Measurements from ENCODE around the gene PAX8.

The PAX8 gene

DNA sequence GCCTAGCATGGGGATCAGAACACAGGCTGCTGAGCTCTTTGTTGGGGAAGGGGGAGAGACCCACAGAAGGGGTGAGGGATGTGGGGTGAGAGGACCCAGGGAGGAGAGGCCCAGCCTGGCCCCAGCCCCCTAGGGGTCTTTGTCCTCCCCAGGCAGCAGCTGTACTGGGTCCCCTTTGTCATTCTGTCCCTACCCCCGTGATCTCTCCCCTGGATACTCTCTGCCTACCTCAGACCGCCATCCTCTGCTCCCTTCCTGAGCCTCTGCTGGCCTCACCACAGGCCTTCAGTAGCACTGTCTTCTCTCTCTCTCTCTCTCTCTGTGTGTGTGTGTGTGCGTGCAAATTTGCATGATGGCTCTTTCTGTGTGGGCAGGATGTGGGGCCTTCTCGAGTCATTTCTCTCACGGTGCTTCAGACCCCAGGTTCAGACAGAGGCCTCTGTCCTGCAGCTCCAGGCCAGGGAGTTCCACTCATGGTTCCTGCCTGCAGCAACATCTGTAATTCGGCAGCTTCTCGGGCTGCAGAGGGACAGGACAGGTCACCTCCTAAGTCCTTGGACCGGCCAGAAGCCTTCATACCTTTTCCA is 103.6 kb downstream of the PAX8 start:
- H3K4me1 Mint-ChIP-seq: peaks cover 72% of the 10 kb centered on the region
- peaks cover 34% of the 10 kb centered on the region for H3K36me3 Mint-ChIP-seq
- peak overlapping the region; percentile 76 for H3K27ac Mint-ChIP-seq
- peak; percentile 87 for ATAC-seq
- peaks cover 4% of the 10 kb centered on the region for H3K9me3 Mint-ChIP-seq
- H3K27me3 Mint-ChIP-seq: no peaks in the 10 kb centered on the region
- peak overlapping the region; percentile 81 for H3K4me3 Mint-ChIP-seq

DNA sequence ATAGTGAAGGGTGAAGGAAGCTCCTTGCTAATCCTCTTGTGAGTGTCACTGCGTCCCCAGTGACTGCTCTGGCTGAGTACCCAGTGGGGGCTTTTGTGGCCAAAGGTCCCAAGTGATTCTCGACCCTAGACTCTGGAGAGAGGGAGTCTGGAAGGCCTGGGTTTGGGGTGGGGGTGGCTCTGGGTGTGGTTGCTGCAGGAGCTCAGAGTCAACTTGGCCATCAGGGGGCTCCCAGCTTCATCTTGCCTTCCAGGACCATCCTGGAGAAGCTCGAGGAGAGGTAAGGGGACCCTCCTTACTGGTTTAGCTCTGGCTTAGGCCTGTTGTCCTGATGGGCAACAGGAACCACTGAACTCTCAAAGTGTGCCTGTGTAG is 104.4 kb downstream of the PAX8 start:
- H3K36me3 Mint-ChIP-seq: peaks cover 31% of the 10 kb centered on the region
- peaks cover 72% of the 10 kb centered on the region for H3K4me1 Mint-ChIP-seq
- peak overlapping the region; percentile 81 for H3K4me3 Mint-ChIP-seq
- ATAC-seq: peak; percentile 1
- H3K9me3 Mint-ChIP-seq: peaks cover 4% of the 10 kb centered on the region
- peak overlapping the region; percentile 76 for H3K27ac Mint-ChIP-seq
- no peaks in the 10 kb centered on the region for H3K27me3 Mint-ChIP-seq

DNA sequence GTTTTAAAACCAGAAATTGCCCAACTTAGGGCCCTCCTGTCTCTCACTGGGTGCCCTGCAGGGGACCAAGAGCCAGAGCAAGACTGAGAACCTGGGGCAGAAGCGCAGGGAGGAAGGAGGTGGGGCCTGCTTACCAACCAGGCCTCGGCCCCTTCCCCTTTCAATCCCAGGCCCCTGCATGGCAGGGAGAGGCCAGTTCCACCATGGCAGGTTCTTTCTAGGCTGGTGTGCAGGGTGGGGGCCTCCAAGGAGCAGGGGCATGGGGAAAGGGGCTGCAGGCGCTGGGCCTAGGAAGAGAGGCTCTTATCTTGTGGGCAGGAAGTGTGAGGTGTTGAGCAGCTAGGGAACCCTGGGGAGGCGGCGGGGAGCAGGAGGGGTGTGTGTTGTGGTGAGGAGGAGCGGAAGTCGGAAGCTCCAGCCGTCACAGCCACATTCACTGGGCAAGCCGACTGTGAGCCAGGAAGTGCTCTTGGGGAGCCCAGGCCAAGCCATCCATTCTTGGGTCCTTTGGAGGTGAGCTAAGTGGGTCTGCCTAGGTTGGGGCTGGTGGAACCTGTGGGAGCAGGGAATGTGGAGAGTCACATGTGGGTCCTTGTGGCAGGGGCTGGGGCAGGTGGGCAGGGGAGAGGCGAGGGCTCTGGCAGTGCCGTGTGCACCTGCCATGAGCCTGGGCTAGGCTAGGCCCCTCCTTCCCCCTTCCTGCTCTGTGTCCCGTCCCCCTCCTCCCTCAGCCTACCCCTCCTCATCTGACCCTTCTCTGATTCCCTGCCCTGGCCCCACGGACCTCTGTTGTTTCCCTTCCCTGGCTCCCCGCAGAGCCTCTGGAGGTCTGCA is 105.0 kb downstream of the PAX8 start, which contains the start of gene PSD4:
PSD4 (plus strand) TSS at position 430 of the 834 bp plus-strand sequence. CDS start 8,486 bp downstream, outside the sequence.
- H3K36me3 Mint-ChIP-seq: peaks cover 24% of the 10 kb centered on the region
- ATAC-seq: peak; percentile 89

DNA sequence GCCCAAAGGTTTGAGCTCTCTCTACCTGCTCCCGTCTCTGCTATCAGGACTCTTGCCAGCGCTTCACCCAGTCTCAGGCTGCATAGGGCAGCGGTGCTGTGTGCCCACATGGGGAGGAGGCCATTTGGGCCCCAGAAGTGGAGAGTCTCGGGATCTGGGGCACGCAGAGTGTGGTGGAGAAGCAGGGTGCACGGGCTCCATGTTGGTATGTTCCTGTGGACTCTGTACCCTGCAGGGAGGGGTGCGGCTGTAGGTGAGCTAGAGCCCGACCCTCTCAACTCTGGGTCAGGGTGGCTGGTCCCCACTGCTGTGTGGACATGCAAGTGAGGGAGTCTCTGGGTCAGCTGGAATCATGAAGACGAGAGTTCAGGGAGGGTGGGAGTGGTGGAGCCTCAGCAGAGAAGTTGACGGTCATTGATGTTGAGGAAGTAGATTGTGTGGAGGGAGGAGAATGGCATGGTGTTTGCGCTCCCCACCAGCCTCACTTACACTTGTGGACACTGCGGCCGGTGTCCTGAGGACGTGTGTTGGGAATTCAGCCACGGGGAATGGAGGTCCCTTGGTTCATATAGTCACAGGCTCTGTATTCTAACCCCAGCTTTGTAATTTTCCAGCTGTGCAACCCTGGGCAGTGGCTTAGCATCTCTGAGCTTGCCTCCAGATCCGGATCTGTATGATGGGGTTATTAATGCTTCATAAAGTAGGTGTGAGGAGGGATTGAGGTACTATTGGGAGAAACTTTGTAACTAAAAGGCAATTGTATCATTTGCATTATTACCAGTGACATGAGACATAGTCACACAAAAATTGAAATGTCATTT is 105.8 kb downstream of the PAX8 start:
- Mint-ChIP-seq H3K27ac (peak overlapping the region; percentile 76), H3K4me3 (peak overlapping the region; percentile 81), H3K9me3 (peaks cover 4% of the 10 kb centered on the region), H3K27me3 (no peaks in the 10 kb centered on the region), H3K36me3 (peaks cover 17% of the 10 kb centered on the region), H3K4me1 (peaks cover 72% of the 10 kb centered on the region)
- no peak for ATAC-seq

More for the DNA sequence above, 105.0 kb downstream of the PAX8 start, which contains the start of gene PSD4:
- Mint-ChIP-seq H3K27me3 (no peaks in the 10 kb centered on the region), H3K4me3 (peak within 1 kb of the TSS; percentile 81), H3K9me3 (peaks cover 4% of the 10 kb centered on the region), H3K4me1 (peaks cover 72% of the 10 kb centered on the region), H3K27ac (peak within 1 kb of the TSS; percentile 76)

DNA sequence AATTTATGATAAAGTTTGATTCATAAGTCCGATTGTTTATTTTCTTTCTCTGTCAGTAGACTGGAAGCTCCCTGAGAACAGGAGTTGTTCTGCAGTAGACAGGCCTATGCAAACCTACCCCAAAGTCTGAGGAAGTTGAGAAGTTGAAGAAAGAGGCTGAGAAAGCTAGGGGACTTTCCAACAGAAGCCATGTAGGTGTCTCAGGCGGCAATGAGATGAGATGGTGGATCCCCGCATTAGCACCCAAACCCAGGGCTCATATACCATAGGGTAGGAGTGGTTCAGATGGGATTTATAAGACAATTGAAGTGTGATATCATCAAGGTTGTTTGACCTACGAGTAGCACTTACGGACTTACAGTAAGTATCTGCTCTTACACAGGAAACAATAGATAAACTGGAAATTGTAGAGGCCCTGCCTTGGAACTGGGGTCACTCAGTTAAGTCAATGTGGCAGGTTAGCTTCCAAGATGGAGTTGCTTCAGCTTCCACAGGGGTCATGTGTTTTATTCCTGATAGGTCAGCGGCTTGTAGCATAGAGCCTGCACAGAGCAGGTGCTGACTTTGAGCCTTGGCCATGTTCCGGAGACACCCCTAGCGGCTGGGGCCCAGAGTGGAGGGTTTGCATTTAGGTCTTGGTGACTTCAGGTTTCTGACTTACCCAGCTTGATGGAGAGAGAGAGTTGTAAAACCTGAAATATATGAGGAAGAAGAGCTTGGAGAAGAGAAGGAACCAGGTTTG is 107.2 kb downstream of the PAX8 start:
- no peak for ATAC-seq
- H3K27ac Mint-ChIP-seq: peak overlapping the region; percentile 51
- H3K27me3 Mint-ChIP-seq: no peaks in the 10 kb centered on the region
- no peak overlapping the region for H3K4me3 Mint-ChIP-seq
- peaks cover 4% of the 10 kb centered on the region for H3K9me3 Mint-ChIP-seq
- peaks cover 9% of the 10 kb centered on the region for H3K36me3 Mint-ChIP-seq
- H3K4me1 Mint-ChIP-seq: peaks cover 74% of the 10 kb centered on the region

DNA sequence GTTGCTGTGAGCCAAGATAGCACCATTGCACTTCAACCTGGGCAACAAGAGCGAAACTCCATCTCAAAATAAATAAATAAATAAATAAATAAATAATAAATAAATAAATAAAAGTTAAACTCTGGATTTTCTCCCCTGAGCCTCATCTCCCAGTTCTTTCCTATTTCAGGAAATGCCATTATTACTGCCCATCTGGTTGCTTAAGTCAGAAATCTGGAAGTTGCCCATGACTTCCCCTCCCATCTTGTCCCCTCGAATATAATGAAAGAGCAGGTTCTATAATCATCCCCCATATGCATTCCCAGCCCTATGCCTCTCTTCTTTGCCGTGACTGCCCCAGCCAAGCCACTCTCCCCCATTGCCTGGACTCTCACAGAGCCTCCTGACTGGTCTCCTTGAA is 109.1 kb downstream of the PAX8 start:
- peaks cover 4% of the 10 kb centered on the region for H3K9me3 Mint-ChIP-seq
- H3K27ac Mint-ChIP-seq: peak overlapping the region; percentile 78
- H3K27me3 Mint-ChIP-seq: no peaks in the 10 kb centered on the region
- ATAC-seq: no peak
- H3K4me3 Mint-ChIP-seq: no peak overlapping the region
- H3K4me1 Mint-ChIP-seq: peaks cover 67% of the 10 kb centered on the region
- no peaks in the 10 kb centered on the region for H3K36me3 Mint-ChIP-seq

DNA sequence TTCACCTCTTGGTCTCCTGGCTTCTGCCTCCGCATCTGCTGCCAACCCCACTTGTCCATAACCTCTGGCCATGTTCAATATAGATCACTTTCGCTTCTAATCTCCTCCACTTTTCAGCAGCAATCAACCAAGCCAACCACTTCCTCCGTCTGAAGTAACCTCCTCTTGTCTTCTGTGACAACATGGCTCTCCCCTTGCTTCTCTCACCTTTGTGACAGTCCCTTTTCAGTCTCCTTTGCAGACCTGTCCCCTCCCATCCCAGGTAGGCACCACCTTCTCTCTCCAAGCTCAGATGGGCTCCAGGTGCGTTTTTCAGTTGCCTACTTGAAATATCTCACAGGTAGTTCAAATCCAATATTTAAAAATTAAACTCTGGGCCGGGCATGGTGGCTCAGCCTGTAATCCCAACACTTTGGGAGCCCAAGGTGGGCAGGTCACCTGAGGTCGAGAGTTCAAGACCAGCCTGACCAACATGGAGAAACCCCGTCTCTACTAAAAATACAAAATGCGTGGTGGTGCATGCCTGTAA is 109.7 kb downstream of the PAX8 start:
- Mint-ChIP-seq H3K36me3 (no peaks in the 10 kb centered on the region), H3K4me1 (peaks cover 71% of the 10 kb centered on the region), H3K4me3 (peak overlapping the region; percentile 1), H3K27me3 (no peaks in the 10 kb centered on the region), H3K9me3 (peaks cover 4% of the 10 kb centered on the region), H3K27ac (peak overlapping the region; percentile 78)
- ATAC-seq: peak; percentile 53

DNA sequence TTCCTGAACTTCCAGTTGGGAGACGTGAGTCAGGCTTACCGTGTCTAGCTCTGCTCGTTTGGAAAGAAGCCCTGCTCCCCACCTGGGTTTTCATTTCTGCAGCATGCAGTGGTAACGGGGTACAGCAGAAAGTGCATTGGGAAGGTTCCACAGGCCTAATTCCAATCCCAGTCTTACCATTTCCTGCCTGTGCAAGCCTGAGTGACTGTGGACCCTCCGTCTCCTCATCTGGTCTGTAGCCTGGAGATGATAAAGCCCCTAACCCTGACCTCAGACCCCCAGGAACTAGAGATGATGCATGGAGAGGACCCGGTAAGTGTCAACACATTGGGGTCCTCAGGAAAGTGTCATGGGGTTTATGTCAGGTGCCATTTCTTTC is 110.8 kb downstream of the PAX8 start:
- ATAC-seq: no peak
- Mint-ChIP-seq H3K9me3 (peaks cover 4% of the 10 kb centered on the region), H3K36me3 (no peaks in the 10 kb centered on the region), H3K4me1 (peaks cover 61% of the 10 kb centered on the region), H3K4me3 (no peak overlapping the region), H3K27ac (peak overlapping the region; percentile 78), H3K27me3 (no peaks in the 10 kb centered on the region)

DNA sequence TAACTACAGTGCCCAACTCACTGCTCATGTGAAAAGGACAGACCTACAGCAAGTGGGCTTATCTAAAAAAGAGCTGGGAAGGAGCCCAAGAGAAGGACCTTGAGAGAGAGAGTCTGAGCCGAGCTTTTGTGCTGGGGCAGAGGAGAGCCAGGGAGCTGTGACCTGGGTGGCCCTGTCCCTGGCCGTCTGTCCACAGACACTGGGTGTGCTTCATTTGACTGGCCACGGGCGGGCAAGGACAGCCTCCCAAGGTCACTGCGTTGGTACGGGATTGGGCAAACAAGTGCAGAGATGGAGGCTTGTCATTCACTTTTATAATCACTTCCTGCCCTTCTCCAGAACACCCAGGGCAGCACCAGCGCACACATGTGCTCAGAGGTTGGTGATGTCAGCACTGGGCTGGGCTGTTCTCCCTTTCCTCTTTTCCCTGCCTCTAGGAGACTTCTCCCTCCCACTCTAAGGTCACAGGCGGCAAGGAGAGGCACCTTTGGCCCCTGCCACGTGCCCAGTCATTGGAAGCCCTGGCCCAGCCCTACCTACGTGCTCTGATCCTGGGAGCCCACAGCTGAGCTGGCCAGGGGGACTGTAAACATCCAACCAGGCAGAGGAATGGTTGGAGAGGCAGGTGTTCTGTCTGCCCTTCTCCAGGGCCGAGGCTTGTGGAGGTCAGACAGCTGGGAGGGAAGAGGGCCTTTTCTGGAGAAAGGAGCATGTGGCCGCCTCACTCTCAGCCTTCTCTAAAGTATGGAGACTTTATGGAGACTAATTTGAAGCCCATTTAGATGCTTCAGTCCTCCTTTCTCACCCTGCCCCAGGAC is 111.4 kb downstream of the PAX8 start:
- H3K9me3 Mint-ChIP-seq: peaks cover 4% of the 10 kb centered on the region
- no peaks in the 10 kb centered on the region for H3K36me3 Mint-ChIP-seq
- H3K4me1 Mint-ChIP-seq: peaks cover 54% of the 10 kb centered on the region
- ATAC-seq: no peak
- H3K4me3 Mint-ChIP-seq: no peak overlapping the region
- H3K27ac Mint-ChIP-seq: peak overlapping the region; percentile 78
- H3K27me3 Mint-ChIP-seq: no peaks in the 10 kb centered on the region

DNA sequence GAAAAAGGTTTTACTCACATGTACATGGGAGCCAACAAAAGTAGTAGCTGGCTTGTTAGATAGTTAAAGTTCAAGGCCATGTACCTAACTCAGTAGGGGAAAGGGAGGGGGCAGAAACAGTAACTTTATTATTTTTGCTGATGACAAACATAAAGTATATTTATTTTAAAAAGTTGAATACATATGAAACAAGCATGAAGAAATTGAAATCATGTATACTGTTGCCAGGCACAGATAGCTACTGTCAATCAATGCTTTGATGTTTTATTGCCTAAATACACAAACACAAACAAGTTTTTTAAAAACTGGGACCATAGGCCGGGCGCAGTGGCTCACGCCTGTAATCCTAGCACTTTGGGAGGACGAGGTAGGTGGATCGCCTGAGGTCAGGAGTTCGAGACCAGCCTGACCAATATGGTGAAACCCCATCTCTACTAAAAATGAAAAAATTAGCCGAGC is 112.5 kb downstream of the PAX8 start:
- Mint-ChIP-seq H3K27me3 (no peaks in the 10 kb centered on the region), H3K27ac (no peak overlapping the region), H3K4me1 (peaks cover 45% of the 10 kb centered on the region), H3K9me3 (peaks cover 3% of the 10 kb centered on the region), H3K4me3 (no peak overlapping the region), H3K36me3 (no peaks in the 10 kb centered on the region)
- no peak for ATAC-seq

Data from stimulated activated memory B cell treated with anti-CD40 and anti-IgM and Interleukin-4, amounts not matched to agents 10 μg/mL and 1 μg/mL and 100 μg/mL, for 72 hours (primary cell).